ENCODE results near the gene HYPK.

DNA sequence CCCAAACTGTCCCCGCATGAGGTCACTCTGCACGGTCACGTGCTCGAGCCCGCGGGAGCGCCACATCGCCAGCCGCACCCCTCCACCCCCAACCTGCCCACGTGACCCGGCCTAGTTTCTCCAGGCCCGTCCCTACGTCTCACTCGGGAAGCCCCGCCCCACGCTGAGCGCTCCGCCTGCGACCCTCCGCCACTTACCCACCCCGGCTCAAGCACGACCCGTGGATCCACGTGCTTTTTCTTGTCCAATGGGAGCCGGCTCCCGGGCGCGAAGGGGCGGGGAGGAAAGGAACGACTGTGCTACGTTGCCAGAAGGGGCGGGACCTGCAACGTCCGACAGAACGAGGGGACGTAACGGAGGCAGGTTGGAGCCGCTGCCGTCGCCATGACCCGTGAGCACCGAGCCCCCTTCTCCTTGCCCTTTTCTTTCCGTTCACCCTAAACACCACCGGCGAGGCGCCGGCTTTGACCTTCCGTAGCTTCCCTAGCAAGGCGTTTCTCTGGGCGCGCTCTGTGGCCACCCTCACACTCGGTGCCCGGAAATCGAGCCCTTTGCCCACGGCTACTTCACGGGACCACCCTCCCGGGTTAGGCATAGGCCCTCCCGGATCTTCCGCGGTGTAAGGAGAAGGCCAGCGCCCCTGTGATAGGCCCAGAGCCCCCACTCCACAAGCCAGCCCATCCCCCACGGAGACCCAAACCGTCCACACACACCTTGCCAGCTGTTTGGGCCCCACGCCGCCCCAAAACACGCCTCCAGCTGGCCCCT is 8.2 kb upstream of the HYPK start, which contains the start of gene SERF2:
- TF ChIP-seq CTCF (IDR thresholded peaks at IDR 0.05; ENCODE audit: poor library complexity, severe bottlenecking) (no peak), SMC3 (conservative IDR thresholded peaks at IDR 0.05; ENCODE audit: poor library complexity) (no peak), EZH2 (IDR thresholded peaks at IDR 0.05; ENCODE audit: borderline replicate concordance, insufficient read depth, low read length, poor library complexity, severe bottlenecking) (no peak), EP300 (conservative IDR thresholded peaks at IDR 0.05; ENCODE audit: poor library complexity, severe bottlenecking) (no peak)

All from neural cell (in vitro differentiated cells).